GM19324 (cell line): ENCODE results near the gene ABCA13.

Experiments used
- ATAC-seq: cut with Tn5 transposase; IDR thresholded peaks from one replicate; pipeline ENCODE4 v1.9.1; 2021; ENCODE audit warnings: mild to moderate bottlenecking, moderate library complexity; ENCODE audit not compliant: unreplicated experiment, low FRiP score

ABCA13 gene

GRCh38 chr7:48621076-48621475 lies 449.8 kb downstream of the ABCA13 start:
- no peak for ATAC-seq

GRCh38 chr7:48627164-48627563 lies 455.9 kb downstream of the ABCA13 start:
- no peak for ATAC-seq

DNA sequence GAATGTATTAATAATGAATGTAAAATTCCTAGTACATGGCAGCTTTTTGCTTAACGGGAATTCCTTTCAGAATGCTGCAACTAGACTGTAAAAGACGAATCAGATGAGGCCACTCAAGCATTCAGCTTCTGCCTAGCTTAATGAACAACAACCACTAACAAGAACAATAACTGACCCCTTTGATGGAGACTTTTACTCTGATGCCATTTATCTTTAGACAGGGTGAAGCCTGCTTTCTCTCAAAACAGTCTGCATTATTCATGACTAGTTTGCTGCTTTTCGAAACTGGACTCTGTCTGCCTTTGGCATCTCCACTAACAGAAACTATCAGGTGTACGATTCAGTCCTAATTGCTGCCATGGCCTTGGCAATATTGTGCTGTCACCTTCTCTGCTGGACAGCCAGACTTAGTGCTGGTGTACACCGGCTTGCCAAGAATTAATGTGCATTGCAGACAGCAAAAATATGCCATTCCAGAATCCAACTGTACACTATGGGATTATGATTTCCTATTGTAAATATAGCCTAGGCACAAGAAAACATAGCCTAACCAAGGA lies 457.6 kb downstream of the ABCA13 start:
- ATAC-seq = no peak

DNA sequence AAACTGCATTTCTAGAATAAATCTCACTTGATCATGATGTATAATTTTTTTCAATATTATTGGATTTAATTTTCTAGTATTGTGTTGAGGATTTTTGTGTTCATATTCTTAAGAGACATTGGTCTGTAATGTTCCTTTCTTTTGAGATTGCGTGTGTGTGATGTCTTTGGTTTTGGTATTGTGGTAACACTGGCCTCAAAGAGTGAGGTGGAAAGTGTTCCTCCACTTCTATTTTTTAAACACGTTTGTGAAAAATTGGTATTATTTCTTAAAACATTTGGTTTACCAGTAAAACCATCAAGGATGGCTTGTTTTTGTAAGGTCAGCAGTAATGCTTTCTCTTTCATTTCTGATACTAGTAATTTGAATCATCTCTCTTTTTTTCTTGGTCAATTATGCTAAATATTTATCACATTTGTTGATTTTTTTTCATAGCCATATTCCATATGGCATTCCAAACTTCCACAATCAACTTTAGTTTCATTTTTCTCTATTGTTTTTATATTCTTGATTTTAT lies 462.9 kb downstream of the ABCA13 start:
- no peak for ATAC-seq

GRCh38 chr7:48635796-48636195 lies 464.5 kb downstream of the ABCA13 start:
- ATAC-seq = no peak

GRCh38 chr7:48636391-48637015 lies 465.2 kb downstream of the ABCA13 start:
- ATAC-seq = no peak

- ATAC-seq = no peak
Observed at GRCh38 chr7:48637382-48637781, 466.1 kb downstream of the ABCA13 start.

- no peak for ATAC-seq
Observed at GRCh38 chr7:48638041-48638440, 466.8 kb downstream of the ABCA13 start.

- no peak for ATAC-seq
Observed at GRCh38 chr7:48643431-48644013, 472.3 kb downstream of the ABCA13 start.

- no peak for ATAC-seq
Observed at GRCh38 chr7:48658138-48658537, 486.9 kb downstream of the ABCA13 start.

GRCh38 chr7:48660306-48660870 lies 489.1 kb downstream of the ABCA13 start:
- ATAC-seq = no peak

- no peak for ATAC-seq
Observed at GRCh38 chr7:48664241-48664640, 493.0 kb downstream of the ABCA13 start.

- ATAC-seq = no peak
Observed at GRCh38 chr7:48665353-48666135, 494.3 kb downstream of the ABCA13 start.

- ATAC-seq = no peak
Observed at GRCh38 chr7:48667407-48667806, 496.1 kb downstream of the ABCA13 start.

- no peak for ATAC-seq
Observed at GRCh38 chr7:48671656-48672055, 500.4 kb downstream of the ABCA13 start.

DNA sequence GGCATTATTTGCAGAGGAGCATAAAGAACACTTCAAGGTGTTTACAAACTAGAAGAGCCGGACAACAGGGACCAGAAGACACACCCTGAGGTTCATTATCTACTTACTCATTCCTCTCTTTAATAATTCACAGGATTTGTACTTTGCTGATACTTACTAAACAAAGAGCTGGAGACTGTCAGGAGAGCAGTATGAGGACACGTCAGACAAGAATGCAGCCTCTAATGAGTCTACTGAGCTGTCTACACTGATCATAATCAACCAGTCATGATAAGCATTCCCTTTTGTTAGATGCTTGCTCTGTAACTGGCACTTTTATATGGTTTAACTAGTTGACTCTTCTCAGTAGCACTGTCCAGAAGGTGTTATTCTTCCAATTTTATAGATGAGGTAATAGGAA lies 509.7 kb downstream of the ABCA13 start:
- ATAC-seq = no peak

DNA sequence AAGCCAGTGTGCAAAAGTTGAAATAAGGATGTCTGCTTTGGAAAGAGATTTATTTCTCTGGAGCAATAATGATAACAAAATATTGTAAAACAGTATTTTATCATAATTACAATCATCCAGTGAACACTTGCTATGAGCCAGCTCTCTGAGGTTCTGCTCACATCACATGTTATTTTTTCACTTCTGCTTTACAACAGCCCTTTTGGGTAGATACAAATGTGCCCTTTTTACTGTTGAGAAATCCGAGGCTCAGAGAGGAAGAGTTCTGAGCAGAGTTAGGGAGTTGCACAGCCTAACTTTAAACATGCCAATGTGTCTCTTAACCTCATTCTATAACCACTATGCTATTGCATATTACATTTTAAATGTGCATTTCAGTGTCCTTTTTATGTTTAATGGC lies 520.5 kb downstream of the ABCA13 start:
- no peak for ATAC-seq
